H1 (cell line): ENCODE results near the gene TMEM203. TPM values are rescaled to one million over a fixed set of nuclear protein-coding genes. Genes with fewer than 3 reads are reported as not detected.
A peak's percentile ranks its signal among the peaks of the same experiment; 100 is the strongest.

ENCODE experiments used
- CTCF ChIA-PET: fragments of 300-600 bp; sonication (Branson Sonifier 250); formaldehyde crosslinking; loops from one replicate; lab custom pipeline; 2021; ENCODE audit not compliant: partially characterized antibody; lab: Charles Lee
- POLR2A ChIA-PET: fragments of 300-600 bp; sonication (Branson Sonifier 250); formaldehyde crosslinking; loops from one replicate; lab custom pipeline; 2021; ENCODE audit warnings: inconsistent platforms; ENCODE audit not compliant: partially characterized antibody; lab: Charles Lee
- DNase-seq, 2 experiments: peaks; one replicate each; pipeline versions ENCODE4 v3.0.0 to v3.0.0-alpha.2; 2010 to 2022; ENCODE audit warnings: low spot score in 2 of 2, low read depth in 1 of 2, mixed read lengths in 1 of 2
- FAIRE-seq: peaks from 2 replicates; lab custom pipeline; 2011; peaks lifted over from hg19 to GRCh38; lab: Jason Lieb, UNC
- H2AFZ ChIP-seq: 2 replicates; pipeline ENCODE4 v1.8.1; 2012; ENCODE audit warnings: low read length, inconsistent platforms
- H2AK5ac ChIP-seq: 2 replicates; pipeline ENCODE4 v1.6.1; 2013; ENCODE audit warnings: low read depth, low read length
- H2BK120ac ChIP-seq: replicated peaks from 2 replicates; pipeline ENCODE3; 2013; ENCODE audit warnings: low read depth, low read length, inconsistent platforms
- H2BK12ac ChIP-seq: 2 replicates; pipeline ENCODE4 v1.6.1; 2013; ENCODE audit warnings: low read depth, low read length
- H2BK15ac ChIP-seq: 2 replicates; pipeline ENCODE4 v1.6.1; 2013; ENCODE audit warnings: low read length
- H2BK20ac ChIP-seq: 2 replicates; pipeline ENCODE4 v1.6.1; 2013; ENCODE audit warnings: low read length
- H2BK5ac ChIP-seq: 2 replicates; pipeline ENCODE4 v1.6.1; 2013; ENCODE audit warnings: low read depth, low read length
- H3K14ac ChIP-seq: 2 replicates; pipeline ENCODE4 v1.6.1; 2013; ENCODE audit warnings: inconsistent platforms; ENCODE audit not compliant: insufficient read length
- H3K18ac ChIP-seq: 2 replicates; pipeline ENCODE4 v1.6.1; 2013; ENCODE audit warnings: low read length; ENCODE audit errors: extremely low read depth
- H3K23ac ChIP-seq: 2 replicates; pipeline ENCODE4 v1.6.1; 2013; ENCODE audit warnings: inconsistent platforms; ENCODE audit not compliant: insufficient read length
- H3K23me2 ChIP-seq: 2 replicates; pipeline ENCODE4 v1.6.1; 2013; ENCODE audit warnings: low read depth, low read length
- H3K27ac ChIP-seq: 2 replicates; pipeline ENCODE4 v1.6.1; 2011; ENCODE audit warnings: low read depth, low read length, inconsistent platforms
- H3K27me3 ChIP-seq, 4 experiments: replicated peaks in 1 of 4; 1 replicate in 1 of 4; 2 replicates in 3 of 4; pipeline versions ENCODE4 v1.6.1 to v1.8.1; 2011 to 2013; ENCODE audit warnings: low read length in 3 of 4, mild to moderate bottlenecking in 3 of 4, inconsistent platforms in 2 of 4, mixed read lengths in 2 of 4, moderate library complexity in 1 of 4; ENCODE audit not compliant: control insufficient read depth in 3 of 4, insufficient read depth in 3 of 4; ENCODE audit errors: extremely low read depth in 1 of 4
- H3K36me3 ChIP-seq, 4 experiments: 2 replicates each; pipeline versions ENCODE4 v1.6.1 to v1.8.1; 2011 to 2013; ENCODE audit warnings: mild to moderate bottlenecking in 4 of 4, low read length in 3 of 4, moderate library complexity in 2 of 4, control low read depth in 1 of 4, inconsistent platforms in 1 of 4; ENCODE audit not compliant: insufficient read depth in 4 of 4, control insufficient read depth in 2 of 4
- H3K4ac ChIP-seq: replicated peaks from 2 replicates; pipeline ENCODE3; 2013; ENCODE audit warnings: low read length, low read depth, mixed read lengths, inconsistent platforms; ENCODE audit not compliant: insufficient read length
- H3K4me1 ChIP-seq, 4 experiments: replicated peaks in 1 of 4; 1 replicate in 1 of 4; 2 replicates in 3 of 4; pipeline versions ENCODE4 v1.6.1 to v1.8.1; 2011 to 2013; ENCODE audit warnings: low read length in 3 of 4, inconsistent platforms in 2 of 4, mixed read lengths in 1 of 4; ENCODE audit not compliant: insufficient read depth in 4 of 4, control insufficient read depth in 3 of 4
- H3K4me2 ChIP-seq, 2 experiments: 2 replicates each; pipeline versions ENCODE4 v1.6.1 to v1.8.1; 2011 to 2013; ENCODE audit warnings: low read depth in 2 of 2, low read length in 2 of 2, control low read depth in 1 of 2, inconsistent platforms in 1 of 2, mild to moderate bottlenecking in 1 of 2; ENCODE audit not compliant: insufficient read depth in 1 of 2
- H3K4me3 ChIP-seq, 4 experiments: fragments of 200-600, 300-600 bp in 1 of 4; sonication (generic), shearing (Covaris generic), sonication (Bioruptor Twin) in 1 of 4; 2 replicates each; pipeline versions ENCODE4 v1.5.1 to v1.8.1; 2011 to 2016; ENCODE audit warnings: low read length in 4 of 4, low read depth in 3 of 4, control low read depth in 2 of 4, inconsistent platforms in 2 of 4, mild to moderate bottlenecking in 2 of 4, mixed read lengths in 1 of 4, moderate library complexity in 1 of 4; ENCODE audit not compliant: insufficient read depth in 2 of 4; ENCODE audit errors: extremely low read depth in 1 of 4
- H3K56ac ChIP-seq: replicated peaks from 2 replicates; pipeline ENCODE3; 2013; ENCODE audit warnings: low read depth, mild to moderate bottlenecking, mixed read lengths, low read length, inconsistent platforms; ENCODE audit not compliant: insufficient read length
- H3K79me1 ChIP-seq: 2 replicates; pipeline ENCODE4 v1.6.1; 2013; ENCODE audit warnings: low read depth, low read length, control low read depth
- H3K79me2 ChIP-seq, 2 experiments: 2 replicates each; pipeline versions ENCODE4 v1.6.1 to v1.8.1; 2012 to 2013; ENCODE audit warnings: low read length in 2 of 2, mild to moderate bottlenecking in 2 of 2, inconsistent platforms in 1 of 2; ENCODE audit not compliant: insufficient read depth in 2 of 2, control insufficient read depth in 1 of 2
- H3K9ac ChIP-seq, 4 experiments: replicated peaks in 1 of 4; 1 replicate in 1 of 4; 2 replicates in 3 of 4; pipeline versions ENCODE4 v1.6.1 to v1.8.1; 2011 to 2013; ENCODE audit warnings: low read depth in 3 of 4, low read length in 3 of 4, control low read depth in 2 of 4, mild to moderate bottlenecking in 2 of 4, moderate library complexity in 2 of 4, inconsistent platforms in 1 of 4; ENCODE audit errors: extremely low read depth in 1 of 4
- H3K9me3 ChIP-seq, 2 experiments: 2 replicates each; pipeline versions ENCODE4 v1.6.1 to v1.8.1; 2012 to 2013; ENCODE audit warnings: mild to moderate bottlenecking in 2 of 2, moderate library complexity in 2 of 2, control low read depth in 1 of 2, inconsistent platforms in 1 of 2, low read depth in 1 of 2, low read length in 1 of 2, mixed read lengths in 1 of 2; ENCODE audit not compliant: insufficient read depth in 2 of 2
- H4K20me1 ChIP-seq, 2 experiments: replicated peaks in 1 of 2; 2 replicates each; pipeline versions ENCODE3 to v1.8.1; 2011 to 2013; ENCODE audit warnings: inconsistent platforms in 2 of 2, low read length in 2 of 2, mild to moderate bottlenecking in 1 of 2; ENCODE audit not compliant: insufficient read depth in 2 of 2, control insufficient read depth in 1 of 2
- H4K5ac ChIP-seq: 2 replicates; pipeline ENCODE4 v1.6.1; 2013; ENCODE audit warnings: low read length, low read depth, mixed read lengths, inconsistent platforms; ENCODE audit not compliant: insufficient read length
- H4K8ac ChIP-seq: 2 replicates; pipeline ENCODE4 v1.8.0; 2013; ENCODE audit warnings: mild to moderate bottlenecking, moderate library complexity, low read length, inconsistent platforms; ENCODE audit not compliant: insufficient read depth; ENCODE audit errors: extremely low read depth
- H4K91ac ChIP-seq: replicated peaks from 2 replicates; pipeline ENCODE3; 2013; ENCODE audit warnings: low read length, mixed read lengths, inconsistent platforms; ENCODE audit not compliant: insufficient read length
- PHF8 ChIP-seq: fragments of 200-600 bp; sonication (generic); conservative IDR thresholded peaks from 2 replicates; pipeline ENCODE4 v1.7.1; 2012; ENCODE audit warnings: low read depth, mild to moderate bottlenecking, inconsistent platforms, low read length, moderate library complexity
- POU5F1 ChIP-seq: IDR thresholded peaks from 2 replicates; pipeline ENCODE4 v1.6.1; 2011; ENCODE audit warnings: low read depth, mild to moderate bottlenecking, low read length, moderate library complexity
- SAP30 ChIP-seq: fragments of 300-600 bp; sonication (generic); IDR thresholded peaks from 2 replicates; pipeline ENCODE4 v1.7.1; 2012; ENCODE audit warnings: low read length, moderate library complexity, mild to moderate bottlenecking, inconsistent platforms; ENCODE audit not compliant: insufficient read depth, insufficient replicate concordance
- YY1 ChIP-seq: IDR thresholded peaks from 2 replicates; pipeline ENCODE4 v1.6.1; 2011; ENCODE audit warnings: low read depth, mild to moderate bottlenecking, low read length
- WGBS, 2 experiments: shearing (Covaris generic) in 1 of 2; methylation state at CpG; one replicate each; pipeline versions ENCODE4 v1.1.6 to v1.1.7; 2013 to 2015; ENCODE audit warnings: low lambda C conversion rate in 2 of 2, mixed read lengths in 2 of 2, inconsistent platforms in 1 of 2, low coverage in 1 of 2, missing lambda C conversion rate in 1 of 2; ENCODE audit not compliant: insufficient replicate concordance in 2 of 2, insufficient coverage in 1 of 2, insufficient read length in 1 of 2; ENCODE audit errors: extremely low coverage in 1 of 2, missing lambda C conversion rate in 1 of 2; 5-methylcytosine and 5-hydroxymethylcytosine counted together
- polyA plus RNA-seq, 7 experiments: library from polyadenylated mRNA; depleted of rRNA in 3 of 7; stranded (reverse) in 5 of 7; unstranded in 2 of 7; fragments of >200 nt in 5 of 7; fragments of 200-250 nt in 2 of 7; gene quantifications; 1 replicate in 5 of 7; 2 replicates in 1 of 7; 4 replicates in 1 of 7; pipeline versions ENCODE4 v1.2.1 to v1.2.3, GENCODE V29; 2011 to 2013; ENCODE audit warnings: missing spikeins in 2 of 7, mixed read lengths in 2 of 7
- total RNA-seq: library from RNA; stranded (reverse); fragmentation: NEBNext Ultra II Directional; extraction: Animal tissue kit (Norgen Biotek cat#: 25700); gene quantifications from 2 replicates; pipeline ENCODE4 v1.2.1, GENCODE V29; 2021
- TF ChIP-seq, protein P1 (sequence below), 3 experiments: IDR thresholded peaks; 1 replicate in 2 of 3; 2 replicates in 1 of 3; pipeline versions ENCODE4 v1.5.1 to v1.6.1; 2011; ENCODE audit warnings: low read length in 3 of 3, mild to moderate bottlenecking in 3 of 3, inconsistent platforms in 2 of 3, low read depth in 1 of 3, moderate library complexity in 1 of 3; ENCODE audit not compliant: insufficient read depth in 1 of 3; ENCODE audit errors: control extremely low read depth in 1 of 3
- TF ChIP-seq, protein P2 (sequence below): IDR thresholded peaks from 2 replicates; pipeline ENCODE4 v1.6.1; 2012; ENCODE audit warnings: low read length, inconsistent platforms

The TMEM203 gene
- total and polyA plus RNA-seq, 2 of the 8 experiments (the other 6 are each of a cell fraction or from before 2014, with no cell fraction given): 44.1 to 57.1 TPM

DNA sequence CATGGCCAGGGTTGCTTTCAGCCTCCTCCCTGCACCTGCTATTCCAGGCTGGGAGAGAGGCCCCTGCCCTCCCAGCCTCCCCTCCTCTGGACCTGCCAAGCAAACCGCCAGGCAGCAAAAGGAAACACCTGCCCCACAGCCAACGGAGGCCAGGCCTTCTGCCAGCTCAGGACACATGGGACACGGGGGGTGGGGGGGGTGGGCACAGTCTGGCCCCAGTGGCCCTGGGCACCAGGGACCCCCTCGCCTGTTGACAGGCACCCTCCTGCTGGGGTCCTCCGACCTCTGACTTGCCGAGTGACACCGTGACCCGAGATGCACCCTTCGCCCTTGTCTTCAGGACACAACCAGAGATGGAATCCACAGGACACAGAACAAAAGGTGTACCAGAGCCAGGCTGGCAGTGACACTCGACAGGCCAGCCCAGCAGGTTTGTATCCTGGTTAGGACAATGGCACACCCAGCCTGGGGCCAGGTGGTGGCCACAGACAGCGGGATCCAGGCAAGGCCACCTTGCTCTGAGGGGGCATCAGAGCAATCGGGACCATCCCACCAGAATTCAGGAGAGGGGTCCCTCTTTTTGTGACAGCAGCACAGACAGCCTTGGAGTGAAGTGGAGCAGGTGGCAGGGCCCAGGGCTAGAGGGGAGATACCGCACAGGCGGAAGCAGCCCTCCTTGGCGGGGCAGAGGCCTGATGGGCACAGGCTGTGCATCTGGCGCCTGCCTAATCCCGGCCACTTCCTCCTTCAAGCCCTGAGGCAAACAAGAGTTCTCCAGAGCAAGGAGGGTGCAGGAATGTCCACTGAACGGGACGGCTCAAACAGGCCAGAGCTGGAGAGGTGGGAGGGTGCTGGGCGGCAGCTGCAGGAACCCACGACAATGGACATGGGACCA is 32.3 kb downstream of the TMEM203 start:
- H3K4me2 ChIP-seq: no peak overlapping the region
- no peak overlapping the region for H3K56ac ChIP-seq
- H4K20me1 ChIP-seq: peaks cover 0 to 18% of the 10 kb centered on the region in 2 experiments
- H2AFZ ChIP-seq: no peak overlapping the region
- no peak overlapping the region for H2BK5ac ChIP-seq
- no peak overlapping the region for H2AK5ac ChIP-seq
- peaks cover 18 to 44% (median 35%) of the 10 kb centered on the region in 4 experiments for H3K27me3 ChIP-seq
- 0 out of 2 replicates have a peak overlapping the region, but pooled peaks have one; percentile 10 for H2BK20ac ChIP-seq
- H3K18ac ChIP-seq: no peak overlapping the region
- no peak overlapping the region for H2BK120ac ChIP-seq
- no peak overlapping the region for H3K4me3 ChIP-seq
- WGBS, 2 experiments: 84% methylated on average over 18 of the region's 21 CpGs; no CpG with 5 or more reads in 1 of the 2 experiments
- peaks cover 13% of the 10 kb centered on the region; the same call in 1 of the 2 replicates for H3K23me2 ChIP-seq
- no peaks in the 10 kb centered on the region for H3K79me2 ChIP-seq
- H2BK12ac ChIP-seq: no peak overlapping the region
- no peak overlapping the region for H2BK15ac ChIP-seq
- H4K91ac ChIP-seq: no peak overlapping the region
- H3K36me3 ChIP-seq: no peaks in the 10 kb centered on the region; a peak in 1 of 8 replicates
- H4K8ac ChIP-seq: no peak overlapping the region
- H3K4me1 ChIP-seq: peaks cover 0 to 24% (median 13%) of the 10 kb centered on the region in 4 experiments; a peak in 6 of 7 replicates
- no peaks in the 10 kb centered on the region for H3K9me3 ChIP-seq
- DNase-seq (no peak), FAIRE-seq (no peak)
- H4K5ac ChIP-seq: no peak overlapping the region
- no peaks in the 10 kb centered on the region for H3K79me1 ChIP-seq
- CTCF ChIA-PET: interaction anchor here (0.9 to 4.3 kb wide), 5 partner anchors 20 to 138 kb away, joined by 3 to 29 read pairs (median 8); no protein-coding TSS in a partner anchor
- H3K27ac ChIP-seq: no peak overlapping the region
- no peak overlapping the region for H3K9ac ChIP-seq
- H3K4ac ChIP-seq: no peak overlapping the region
- H3K23ac ChIP-seq: no peak overlapping the region
- POLR2A ChIA-PET: interaction anchor here (0.5 to 3.3 kb wide), 10 partner anchors 10 to 747 kb away, joined by 3 to 15 read pairs (median 3); partner anchors contain the start of genes ANAPC2, SSNA1 and TUBB4B
- H3K14ac ChIP-seq: no peak overlapping the region
- TF ChIP-seq SAP30: no peak
- TF ChIP-seq, protein P1, sequence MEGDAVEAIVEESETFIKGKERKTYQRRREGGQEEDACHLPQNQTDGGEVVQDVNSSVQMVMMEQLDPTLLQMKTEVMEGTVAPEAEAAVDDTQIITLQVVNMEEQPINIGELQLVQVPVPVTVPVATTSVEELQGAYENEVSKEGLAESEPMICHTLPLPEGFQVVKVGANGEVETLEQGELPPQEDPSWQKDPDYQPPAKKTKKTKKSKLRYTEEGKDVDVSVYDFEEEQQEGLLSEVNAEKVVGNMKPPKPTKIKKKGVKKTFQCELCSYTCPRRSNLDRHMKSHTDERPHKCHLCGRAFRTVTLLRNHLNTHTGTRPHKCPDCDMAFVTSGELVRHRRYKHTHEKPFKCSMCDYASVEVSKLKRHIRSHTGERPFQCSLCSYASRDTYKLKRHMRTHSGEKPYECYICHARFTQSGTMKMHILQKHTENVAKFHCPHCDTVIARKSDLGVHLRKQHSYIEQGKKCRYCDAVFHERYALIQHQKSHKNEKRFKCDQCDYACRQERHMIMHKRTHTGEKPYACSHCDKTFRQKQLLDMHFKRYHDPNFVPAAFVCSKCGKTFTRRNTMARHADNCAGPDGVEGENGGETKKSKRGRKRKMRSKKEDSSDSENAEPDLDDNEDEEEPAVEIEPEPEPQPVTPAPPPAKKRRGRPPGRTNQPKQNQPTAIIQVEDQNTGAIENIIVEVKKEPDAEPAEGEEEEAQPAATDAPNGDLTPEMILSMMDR (IDR thresholded peaks at IDR 0.05; ENCODE audit: control extremely low read depth in 1 of 3, insufficient read depth in 1 of 3, low read depth in 1 of 3, low read length in 3 of 3): no peak
- no peak for TF ChIP-seq PHF8
- TF ChIP-seq, protein P2, sequence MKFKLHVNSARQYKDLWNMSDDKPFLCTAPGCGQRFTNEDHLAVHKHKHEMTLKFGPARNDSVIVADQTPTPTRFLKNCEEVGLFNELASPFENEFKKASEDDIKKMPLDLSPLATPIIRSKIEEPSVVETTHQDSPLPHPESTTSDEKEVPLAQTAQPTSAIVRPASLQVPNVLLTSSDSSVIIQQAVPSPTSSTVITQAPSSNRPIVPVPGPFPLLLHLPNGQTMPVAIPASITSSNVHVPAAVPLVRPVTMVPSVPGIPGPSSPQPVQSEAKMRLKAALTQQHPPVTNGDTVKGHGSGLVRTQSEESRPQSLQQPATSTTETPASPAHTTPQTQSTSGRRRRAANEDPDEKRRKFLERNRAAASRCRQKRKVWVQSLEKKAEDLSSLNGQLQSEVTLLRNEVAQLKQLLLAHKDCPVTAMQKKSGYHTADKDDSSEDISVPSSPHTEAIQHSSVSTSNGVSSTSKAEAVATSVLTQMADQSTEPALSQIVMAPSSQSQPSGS: no peak
- TF ChIP-seq YY1: no peak
- no peak for TF ChIP-seq POU5F1
